ENCODE measurements around the gene KDM6A.

KDM6A gene

DNA sequence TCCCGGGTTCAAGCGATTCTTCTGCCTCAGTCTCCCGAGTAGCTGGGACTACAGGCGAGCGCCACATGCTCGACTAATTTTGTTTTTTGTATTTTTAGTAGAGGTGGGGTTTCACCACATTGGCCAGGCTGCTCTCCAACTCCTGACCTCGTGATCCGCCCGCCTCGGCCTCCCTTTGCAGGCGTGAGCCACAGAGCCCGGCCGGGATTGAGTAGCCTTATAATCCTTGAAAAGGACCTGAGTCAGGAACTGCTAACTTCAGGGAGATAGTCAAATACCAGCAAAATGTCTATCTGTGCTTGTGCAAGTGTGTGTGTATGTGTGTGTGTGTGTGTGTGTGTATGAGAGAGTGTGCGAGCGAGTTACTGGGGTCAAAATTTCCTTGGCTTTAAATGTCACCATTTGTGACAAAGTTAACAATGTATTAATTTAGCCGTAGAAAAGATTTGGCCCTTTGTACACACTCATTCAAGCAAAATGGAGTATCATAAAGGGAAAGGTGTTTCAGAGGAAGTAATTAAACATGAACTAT is 1.8 kb upstream of the KDM6A start:
- H3K4me2 ChIP-seq: peak overlapping the region; percentile 66
- TF ChIP-seq, protein P1, sequence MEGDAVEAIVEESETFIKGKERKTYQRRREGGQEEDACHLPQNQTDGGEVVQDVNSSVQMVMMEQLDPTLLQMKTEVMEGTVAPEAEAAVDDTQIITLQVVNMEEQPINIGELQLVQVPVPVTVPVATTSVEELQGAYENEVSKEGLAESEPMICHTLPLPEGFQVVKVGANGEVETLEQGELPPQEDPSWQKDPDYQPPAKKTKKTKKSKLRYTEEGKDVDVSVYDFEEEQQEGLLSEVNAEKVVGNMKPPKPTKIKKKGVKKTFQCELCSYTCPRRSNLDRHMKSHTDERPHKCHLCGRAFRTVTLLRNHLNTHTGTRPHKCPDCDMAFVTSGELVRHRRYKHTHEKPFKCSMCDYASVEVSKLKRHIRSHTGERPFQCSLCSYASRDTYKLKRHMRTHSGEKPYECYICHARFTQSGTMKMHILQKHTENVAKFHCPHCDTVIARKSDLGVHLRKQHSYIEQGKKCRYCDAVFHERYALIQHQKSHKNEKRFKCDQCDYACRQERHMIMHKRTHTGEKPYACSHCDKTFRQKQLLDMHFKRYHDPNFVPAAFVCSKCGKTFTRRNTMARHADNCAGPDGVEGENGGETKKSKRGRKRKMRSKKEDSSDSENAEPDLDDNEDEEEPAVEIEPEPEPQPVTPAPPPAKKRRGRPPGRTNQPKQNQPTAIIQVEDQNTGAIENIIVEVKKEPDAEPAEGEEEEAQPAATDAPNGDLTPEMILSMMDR (conservative IDR thresholded peaks at IDR 0.05; ENCODE audit: low read depth, low read length): no peak
- peaks cover 39% of the 10 kb centered on the region for H3K79me2 ChIP-seq (ENCODE audit: insufficient read depth, low read depth)
- H3K36me3 ChIP-seq (ENCODE audit: insufficient read depth): no peaks in the 10 kb centered on the region
- H4K20me1 ChIP-seq (ENCODE audit: insufficient read depth): no peaks in the 10 kb centered on the region
- H2AFZ ChIP-seq (ENCODE audit: low read depth): no peak overlapping the region
- H3K4me3 ChIP-seq (IDR thresholded peaks at IDR 0.05; ENCODE audit: insufficient read depth, low read depth, low read length): no peak overlapping the region
- peak overlapping the region; percentile 97; the same call in 1 of the 2 replicates for H3K9ac ChIP-seq
- H3K27ac ChIP-seq: peak overlapping the region; percentile 84
- no peaks in the 10 kb centered on the region for H3K27me3 ChIP-seq (ENCODE audit: insufficient read depth, low read depth)
- peaks cover 13% of the 10 kb centered on the region for H3K4me1 ChIP-seq (ENCODE audit: low read depth, poor library complexity, severe bottlenecking)

DNA sequence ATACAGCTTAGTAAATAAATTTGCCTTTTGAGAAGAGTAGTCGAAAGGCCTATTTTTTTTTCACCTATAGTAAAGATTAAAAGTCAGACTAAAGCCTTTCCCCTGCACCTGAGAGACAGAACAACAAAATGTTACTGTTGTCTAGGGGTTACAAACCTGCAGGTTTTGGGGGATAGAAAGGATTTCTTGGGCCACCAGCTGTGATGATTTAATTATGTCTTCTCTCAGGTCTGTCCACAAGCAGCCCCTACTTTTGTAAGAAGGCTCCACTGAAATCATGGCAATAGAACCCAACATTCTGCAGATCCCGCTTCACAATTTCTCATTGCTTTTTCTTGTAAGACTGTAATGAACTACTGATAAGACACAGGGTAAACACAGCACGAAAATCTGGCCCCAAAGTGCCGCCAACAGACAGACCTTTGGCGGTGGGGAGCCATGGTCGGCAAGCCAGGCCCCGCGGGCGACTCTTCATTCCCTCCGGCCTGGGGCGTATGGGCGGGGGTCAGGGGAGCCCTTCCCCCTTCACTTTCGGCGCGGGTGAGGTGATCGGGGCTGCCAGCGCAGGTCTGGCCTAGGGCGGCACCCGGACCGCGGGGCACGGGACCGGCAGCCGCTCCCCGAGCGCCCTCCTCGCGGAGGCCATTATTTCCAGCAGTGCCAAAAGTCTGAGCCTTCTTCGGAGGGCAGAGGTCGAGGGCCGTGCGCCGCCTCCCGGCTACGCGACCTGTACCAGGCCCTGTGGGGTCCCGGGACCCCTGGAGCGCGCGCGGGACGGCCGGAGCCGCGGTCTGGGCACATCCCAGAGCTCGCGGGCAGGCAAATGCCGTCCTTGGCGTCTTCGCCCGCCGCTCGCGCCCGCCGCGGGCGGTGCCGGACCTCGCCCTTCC is 812 bp upstream of the KDM6A start:
- H2AFZ ChIP-seq (ENCODE audit: low read depth): peak overlapping the region; percentile 54
- H3K36me3 ChIP-seq (ENCODE audit: insufficient read depth): no peaks in the 10 kb centered on the region
- H3K4me2 ChIP-seq: peak overlapping the region; percentile 66
- TF ChIP-seq, protein P1 (conservative IDR thresholded peaks at IDR 0.05; ENCODE audit: low read depth, low read length): no peak
- H3K27me3 ChIP-seq (ENCODE audit: insufficient read depth, low read depth): no peaks in the 10 kb centered on the region
- peaks cover 47% of the 10 kb centered on the region for H3K79me2 ChIP-seq (ENCODE audit: insufficient read depth, low read depth)
- H3K4me1 ChIP-seq (ENCODE audit: low read depth, poor library complexity, severe bottlenecking): peaks cover 19% of the 10 kb centered on the region
- no peaks in the 10 kb centered on the region for H4K20me1 ChIP-seq (ENCODE audit: insufficient read depth)
- H3K27ac ChIP-seq: peak overlapping the region; percentile 84
- H3K9ac ChIP-seq: peak overlapping the region; percentile 97
- no peak overlapping the region for H3K4me3 ChIP-seq (IDR thresholded peaks at IDR 0.05; ENCODE audit: insufficient read depth, low read depth, low read length)

DNA sequence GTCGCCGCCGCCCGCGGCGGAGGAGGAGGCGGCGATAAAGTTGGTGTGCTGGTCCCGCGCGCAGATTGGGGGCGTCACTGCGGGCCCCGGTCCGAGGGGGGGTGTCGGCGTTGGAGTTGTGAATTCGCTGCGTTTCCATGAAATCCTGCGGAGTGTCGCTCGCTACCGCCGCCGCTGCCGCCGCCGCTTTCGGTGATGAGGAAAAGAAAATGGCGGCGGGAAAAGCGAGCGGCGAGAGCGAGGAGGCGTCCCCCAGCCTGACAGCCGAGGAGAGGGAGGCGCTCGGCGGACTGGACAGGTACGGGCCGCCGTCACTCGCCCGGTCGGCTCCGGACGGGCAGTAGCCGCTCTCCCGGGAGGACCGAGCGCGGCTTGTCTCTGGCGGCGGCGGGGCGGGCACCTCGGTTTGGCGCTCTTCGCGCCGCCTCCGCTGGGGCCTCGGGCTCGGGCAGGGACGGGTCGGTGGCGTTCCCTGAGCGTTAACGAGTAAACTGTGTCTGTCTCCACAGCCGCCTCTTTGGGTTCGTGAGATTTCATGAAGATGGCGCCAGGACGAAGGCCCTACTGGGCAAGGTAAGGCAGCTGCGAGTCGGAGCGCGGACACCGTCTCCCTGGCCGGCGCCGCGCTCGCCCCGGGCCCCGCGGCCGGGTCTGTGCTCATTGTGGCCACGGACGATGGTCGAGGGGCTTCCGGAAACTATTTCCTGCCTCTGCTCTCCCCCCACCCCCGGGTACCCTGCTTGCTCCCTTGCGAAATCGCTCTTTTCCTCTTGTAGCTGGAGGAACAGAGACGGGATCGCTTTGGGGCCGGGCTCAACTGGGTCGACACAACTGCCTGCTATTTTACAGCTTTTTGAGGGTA is 658 bp downstream of the KDM6A start:
- Histone ChIP-seq H3K4me3 (IDR thresholded peaks at IDR 0.05; ENCODE audit: insufficient read depth, low read depth, low read length) (no peak overlapping the region), H3K9ac (peak overlapping the region; percentile 97), H4K20me1 (ENCODE audit: insufficient read depth) (no peaks in the 10 kb centered on the region), H3K79me2 (ENCODE audit: insufficient read depth, low read depth) (peaks cover 62% of the 10 kb centered on the region), H3K27ac (peak overlapping the region; percentile 96), H3K36me3 (ENCODE audit: insufficient read depth) (no peaks in the 10 kb centered on the region), H3K4me1 (ENCODE audit: low read depth, poor library complexity, severe bottlenecking) (peaks cover 31% of the 10 kb centered on the region), H3K4me2 (peak overlapping the region; percentile 89; the same call in 1 of the 2 replicates), H3K27me3 (ENCODE audit: insufficient read depth, low read depth) (no peaks in the 10 kb centered on the region), H2AFZ (ENCODE audit: low read depth) (peak overlapping the region; percentile 17; the same call in 1 of the 2 replicates)
- TF ChIP-seq, protein P1 (conservative IDR thresholded peaks at IDR 0.05; ENCODE audit: low read depth, low read length): no peak

DNA sequence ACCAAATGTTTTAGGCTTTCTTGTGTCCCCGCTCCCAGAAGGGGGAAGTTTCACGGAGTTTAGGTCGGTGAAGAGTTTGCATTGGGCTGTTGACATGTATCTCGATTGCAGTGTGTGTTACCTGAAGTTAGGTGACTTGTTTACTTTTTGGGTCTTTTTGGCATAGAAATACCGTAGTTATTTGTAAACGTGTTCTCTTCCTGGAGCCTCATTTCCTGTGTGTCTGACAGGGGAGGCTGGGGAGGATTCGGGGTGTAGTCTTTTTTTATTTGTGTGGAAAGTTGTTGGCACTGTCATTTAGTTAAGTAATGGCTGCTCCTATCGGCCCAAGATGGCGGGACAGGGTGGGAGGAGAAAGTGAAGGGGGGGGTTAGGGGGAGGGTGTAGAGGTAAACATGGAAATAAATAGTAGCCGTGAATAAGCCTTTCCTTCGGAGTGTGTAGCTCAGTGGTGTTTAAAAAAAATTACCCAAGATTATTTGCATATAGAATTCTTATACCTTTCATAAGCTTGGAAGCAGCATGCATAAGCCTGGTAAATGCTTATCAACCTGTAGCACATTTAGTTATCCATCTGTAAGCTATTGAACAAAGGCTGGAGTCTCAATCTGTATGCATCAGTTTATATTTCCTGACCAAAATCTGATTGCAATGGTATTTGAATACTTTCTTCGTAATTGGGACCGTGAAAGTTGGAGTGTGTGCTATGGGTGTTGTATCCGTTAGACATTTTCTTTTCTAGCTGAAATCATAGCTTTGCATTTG is 1.6 kb downstream of the KDM6A start:
- Histone ChIP-seq H3K27ac (peak overlapping the region; percentile 96), H3K79me2 (ENCODE audit: insufficient read depth, low read depth) (peaks cover 71% of the 10 kb centered on the region), H2AFZ (ENCODE audit: low read depth) (peak overlapping the region; percentile 17; the same call in 1 of the 2 replicates)

More for the DNA sequence above, 1.6 kb downstream of the KDM6A start:
- Histone ChIP-seq H3K27me3 (ENCODE audit: insufficient read depth, low read depth) (no peaks in the 10 kb centered on the region), H3K4me2 (peak overlapping the region; percentile 89), H3K4me1 (ENCODE audit: low read depth, poor library complexity, severe bottlenecking) (peaks cover 39% of the 10 kb centered on the region), H3K9ac (peak overlapping the region; percentile 97), H4K20me1 (ENCODE audit: insufficient read depth) (no peaks in the 10 kb centered on the region; the same call in 1 of the 2 replicates), H3K36me3 (ENCODE audit: insufficient read depth) (no peaks in the 10 kb centered on the region), H3K4me3 (IDR thresholded peaks at IDR 0.05; ENCODE audit: insufficient read depth, low read depth, low read length) (no peak overlapping the region)
- TF ChIP-seq, protein P1 (conservative IDR thresholded peaks at IDR 0.05; ENCODE audit: low read depth, low read length): no peak

All from KMS-11 (cell line).